HepG2 (cell line): ENCODE results near the gene ADAMTS17. TPM values are rescaled to one million over a fixed set of nuclear protein-coding genes. Genes with fewer than 3 reads are reported as not detected.

Experiments
- ATAC-seq: fragments of 200-7000 bp; cut with Tn5 transposase; 3 replicates; pipeline ENCODE4 v1.9.1; 2020; ENCODE audit warnings: mild to moderate bottlenecking, moderate library complexity
- BruUV-seq: library from RNA; stranded (reverse); fragments of 400-500 nt; replicated peaks from 2 replicates; lab custom pipeline; 2021; lab: Mats Ljungman, UMichigan
- CTCF ChIA-PET: fragments of 300-600 bp; formaldehyde crosslinking; extraction: SDS; loops from one replicate; lab custom pipeline; 2021; ENCODE audit warnings: low total read pairs, inconsistent platforms, low intra/inter-chr PET ratio; lab: Yijun Ruan, JAX
- POLR2A ChIA-PET: fragments of 350-600 bp; sonication (Branson Sonifier 250); formaldehyde crosslinking; loops from one replicate; lab custom pipeline; 2020; ENCODE audit warnings: antibody characterized with exemption, inconsistent platforms; lab: Yijun Ruan, JAX
- DNase-seq: peaks from one replicate; pipeline ENCODE4 v3.0.0-alpha.2; 2015; ENCODE audit warnings: low spot score
- FAIRE-seq: peaks from 3 replicates; lab custom pipeline; 2011; peaks lifted over from hg19 to GRCh38; lab: Jason Lieb, UNC
- H2AFZ ChIP-seq: one replicate; pipeline ENCODE4 v1.6.1; 2011; ENCODE audit warnings: low read length, inconsistent platforms
- H3K27ac ChIP-seq: fragments of 300-600 bp; 3 replicates; pipeline ENCODE4 v1.8.0; 2011; ENCODE audit warnings: mixed run types, mild to moderate bottlenecking, mixed read lengths, low read length, inconsistent platforms; ENCODE audit not compliant: insufficient read depth; ENCODE audit errors: extremely low read length
- H3K27me3 ChIP-seq, 2 experiments: fragments of 200-600 bp in 1 of 2; 2 replicates in 1 of 2; 3 replicates in 1 of 2; pipeline versions ENCODE4 v1.6.0 to v1.8.0; 2011; ENCODE audit warnings: low read length in 2 of 2, mild to moderate bottlenecking in 2 of 2, moderate library complexity in 2 of 2, inconsistent platforms in 1 of 2; ENCODE audit not compliant: insufficient read depth in 2 of 2, control insufficient read depth in 1 of 2
- H3K36me3 ChIP-seq, 2 experiments: fragments of 200-600 bp in 1 of 2; replicated peaks in 1 of 2; 2 replicates in 1 of 2; 3 replicates in 1 of 2; pipeline versions ENCODE4 v1.5.1 to v1.8.0; 2011; ENCODE audit warnings: low read length in 2 of 2, inconsistent platforms in 1 of 2; ENCODE audit not compliant: insufficient read depth in 2 of 2, control insufficient read depth in 1 of 2
- H3K4me1 ChIP-seq: 2 replicates; pipeline ENCODE4 v1.5.1; 2012; ENCODE audit warnings: low read length, inconsistent platforms; ENCODE audit not compliant: insufficient read depth
- H3K4me2 ChIP-seq: 2 replicates; pipeline ENCODE4 v1.6.0; 2011; ENCODE audit warnings: low read depth, low read length, inconsistent platforms
- H3K4me3 ChIP-seq, 3 experiments: fragments of 200-600 bp in 1 of 3; sonication (generic), shearing (Covaris generic) in 1 of 3; replicated peaks in 1 of 3; 2 replicates each; pipeline ENCODE4 v1.5.1; 2011 to 2016; ENCODE audit warnings: low read length in 3 of 3, inconsistent platforms in 2 of 3, low read depth in 2 of 3, mild to moderate bottlenecking in 2 of 3, control low read depth in 1 of 3, mixed read lengths in 1 of 3; ENCODE audit not compliant: insufficient read depth in 1 of 3
- H3K79me2 ChIP-seq: one replicate; pipeline ENCODE4 v1.6.1; 2011; ENCODE audit warnings: low read length, inconsistent platforms; ENCODE audit not compliant: insufficient read depth
- H3K9ac ChIP-seq: 2 replicates; pipeline ENCODE4 v1.6.0; 2011; ENCODE audit warnings: mild to moderate bottlenecking, low read depth, low read length, inconsistent platforms; ENCODE audit not compliant: insufficient read depth
- H3K9me3 ChIP-seq: 2 replicates; pipeline ENCODE4 v1.5.1; 2012; ENCODE audit warnings: mild to moderate bottlenecking, low read length
- H4K20me1 ChIP-seq: 2 replicates; pipeline ENCODE4 v1.6.0; 2011; ENCODE audit warnings: inconsistent platforms, mild to moderate bottlenecking, low read length, moderate library complexity; ENCODE audit not compliant: insufficient read depth
- HNF4G ChIP-seq, 2 experiments: sonication (generic) in 1 of 2; formaldehyde crosslinking in 1 of 2; IDR thresholded peaks; 2 replicates each; pipeline versions ENCODE4 v1.4.0 to v1.6.1; 2011 to 2020; ENCODE audit warnings: borderline replicate concordance in 2 of 2, low read depth in 2 of 2, mild to moderate bottlenecking in 2 of 2, low read length in 1 of 2, missing genetic modification reagents in 1 of 2, moderate library complexity in 1 of 2
- MAZ ChIP-seq, 2 experiments: sonication (generic) in 1 of 2; formaldehyde crosslinking in 1 of 2; IDR thresholded peaks; 2 replicates each; pipeline versions ENCODE4 v1.5.0 to v1.6.1; 2012 to 2020; ENCODE audit warnings: low read depth in 2 of 2, mild to moderate bottlenecking in 2 of 2, borderline replicate concordance in 1 of 2, improper control_type of control experiment in 1 of 2, low read length in 1 of 2, missing genetic modification reagents in 1 of 2, moderate library complexity in 1 of 2
- MXD3 ChIP-seq: IDR thresholded peaks from 2 replicates; pipeline ENCODE4 v1.6.1; 2016; ENCODE audit warnings: mild to moderate bottlenecking, missing biosample characterization, missing genetic modification reagents
- RBM39 ChIP-seq: fragments of 200-400 bp; formaldehyde crosslinking; IDR thresholded peaks from one replicate; pipeline ENCODE4 v1.6.1; 2018; ENCODE audit warnings: antibody characterized with exemption, mild to moderate bottlenecking, low read depth, low read length; ENCODE audit not compliant: poor library complexity, severe bottlenecking
- REPIN1 ChIP-seq: sonication (generic); formaldehyde crosslinking; IDR thresholded peaks from 2 replicates; pipeline ENCODE4 v1.8.0; 2022; ENCODE audit warnings: missing genetic modification reagents, low read depth, mild to moderate bottlenecking, borderline replicate concordance
- YEATS2 ChIP-seq: sonication (generic); formaldehyde crosslinking; IDR thresholded peaks from 2 replicates; pipeline ENCODE4 v1.4.0; 2020; ENCODE audit warnings: missing genetic modification reagents, borderline replicate concordance
- ZFYVE20 ChIP-seq: sonication (generic); formaldehyde crosslinking; IDR thresholded peaks from 2 replicates; pipeline ENCODE4 v1.8.0; 2023; ENCODE audit warnings: low read depth, mild to moderate bottlenecking, moderate library complexity, missing genetic modification reagents, borderline replicate concordance
- ZNF317 ChIP-seq: sonication (generic); formaldehyde crosslinking; IDR thresholded peaks from 2 replicates; pipeline ENCODE4 v1.5.0; 2020; ENCODE audit warnings: mild to moderate bottlenecking, missing genetic modification reagents
- WGBS: methylation state at CpG from one replicate; pipeline ENCODE4 v1.1.6; 2017; ENCODE audit warnings: low lambda C conversion rate; 5-methylcytosine and 5-hydroxymethylcytosine counted together
- in situ Hi-C: cut with HindIII; loops from 2 replicates; pipeline ENCODE4 v1.10.0; 2017; ENCODE audit warnings: low pct_unique_long_range_greater_than_20kb; ENCODE audit not compliant: extremely low pct_ligation_motif_present
- intact Hi-C: fragments of 100-400 bp; cut with micrococcal nuclease; formaldehyde crosslinking; loops from one replicate; pipeline ENCODE4 v1.10.0; 2022; ENCODE audit not compliant: unreplicated experiment
- polyA plus RNA-seq, 8 experiments: library from polyadenylated mRNA; depleted of rRNA in 3 of 8; stranded (reverse) in 7 of 8; unstranded in 1 of 8; fragments of >200 nt; fragmentation: Illumina TruSeq in 4 of 8; extraction: Trizol in 4 of 8; gene quantifications; 2 replicates each; pipeline versions ENCODE4 v1.2.1 to v1.2.3, GENCODE V29; 2011 to 2016; ENCODE audit warnings: low read depth in 4 of 8, missing spikeins in 1 of 8, mixed read lengths in 1 of 8; ENCODE audit not compliant: insufficient read depth in 1 of 8
- total RNA-seq, 5 experiments: library from RNA; depleted of rRNA; stranded (reverse); fragments of >200 nt; fragmentation: Illumina TruSeq; extraction: Trizol; gene quantifications; 2 replicates each; pipeline ENCODE4 v1.2.3, GENCODE V29; 2016; ENCODE audit warnings: low read depth in 1 of 5
- TF ChIP-seq, protein P1 (sequence below): sonication (generic); formaldehyde crosslinking; IDR thresholded peaks from 2 replicates; pipeline ENCODE4 v1.4.0; 2020; ENCODE audit warnings: missing genetic modification reagents, low read depth, mild to moderate bottlenecking, borderline replicate concordance
- TF ChIP-seq, protein P2 (sequence below), 2 experiments: fragments of 450-650 bp in 1 of 2; sonication (generic) in 1 of 2; formaldehyde crosslinking in 1 of 2; IDR thresholded peaks; 2 replicates each; pipeline versions ENCODE4 v1.6.1 to v1.8.0; 2016 to 2022; ENCODE audit warnings: antibody characterized with exemption in 1 of 2, mild to moderate bottlenecking in 1 of 2, missing genetic modification reagents in 1 of 2

ADAMTS17 gene
- total and polyA plus RNA-seq, 2 of the 13 experiments (the other 11 are each of a cell fraction or from before 2014, with no cell fraction given): 0.02 to 0.04 TPM

- no peak overlapping the region for H3K4me2 ChIP-seq
- no peak for ATAC-seq
- H3K36me3 ChIP-seq: no peaks in the 10 kb centered on the region
- no peaks in the 10 kb centered on the region for H3K9me3 ChIP-seq
- DNase-seq: no peak
- H3K9ac ChIP-seq: no peak overlapping the region
- WGBS: 50% methylated on average over 18 of the region's 19 CpGs
- POLR2A ChIA-PET: no interaction called here
- BruUV-seq: no TSS peak
- H3K27ac ChIP-seq: no peak overlapping the region
- no peaks in the 10 kb centered on the region for H4K20me1 ChIP-seq
- no peaks in the 10 kb centered on the region for H3K79me2 ChIP-seq
- peaks cover 1 to 13% of the 10 kb centered on the region in 2 experiments; a peak in 1 of 5 replicates for H3K27me3 ChIP-seq
- CTCF ChIA-PET: no interaction called here
- in situ Hi-C loops (no loop called here), intact Hi-C loops (no loop called here)
- H2AFZ ChIP-seq: no peak overlapping the region
- H3K4me1 ChIP-seq: no peaks in the 10 kb centered on the region
- H3K4me3 ChIP-seq: no peak overlapping the region
- FAIRE-seq: no peak
- TF ChIP-seq ZNF317 (CRISPR knock-in tag) (no peak), MXD3 (CRISPR knock-in tag) (no peak), YEATS2 (CRISPR knock-in tag) (no peak), RBM39 (no peak), HNF4G (IDR thresholded peaks at IDR 0.05; ENCODE audit: borderline replicate concordance, low read depth, low read length) (no peak), HNF4G (CRISPR knock-in tag; IDR thresholded peaks at IDR 0.05; ENCODE audit: borderline replicate concordance, low read depth) (no peak), ZFYVE20 (CRISPR knock-in tag) (no peak), MAZ (IDR thresholded peaks at IDR 0.05; ENCODE audit: borderline replicate concordance, low read depth, low read length) (no peak), MAZ (CRISPR knock-in tag; IDR thresholded peaks at IDR 0.05; ENCODE audit: low read depth) (no peak), REPIN1 (no peak)
- TF ChIP-seq, protein P1, sequence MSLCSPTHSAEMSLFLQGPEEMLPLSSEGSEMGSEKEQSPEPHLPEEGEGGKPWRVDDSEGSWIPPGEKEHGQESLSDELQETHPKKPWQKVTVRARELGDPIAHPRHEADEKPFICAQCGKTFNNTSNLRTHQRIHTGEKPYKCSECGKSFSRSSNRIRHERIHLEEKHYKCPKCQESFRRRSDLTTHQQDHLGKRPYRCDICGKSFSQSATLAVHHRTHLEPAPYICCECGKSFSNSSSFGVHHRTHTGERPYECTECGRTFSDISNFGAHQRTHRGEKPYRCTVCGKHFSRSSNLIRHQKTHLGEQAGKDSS (CRISPR knock-in tag): no peak
- TF ChIP-seq, protein P2, sequence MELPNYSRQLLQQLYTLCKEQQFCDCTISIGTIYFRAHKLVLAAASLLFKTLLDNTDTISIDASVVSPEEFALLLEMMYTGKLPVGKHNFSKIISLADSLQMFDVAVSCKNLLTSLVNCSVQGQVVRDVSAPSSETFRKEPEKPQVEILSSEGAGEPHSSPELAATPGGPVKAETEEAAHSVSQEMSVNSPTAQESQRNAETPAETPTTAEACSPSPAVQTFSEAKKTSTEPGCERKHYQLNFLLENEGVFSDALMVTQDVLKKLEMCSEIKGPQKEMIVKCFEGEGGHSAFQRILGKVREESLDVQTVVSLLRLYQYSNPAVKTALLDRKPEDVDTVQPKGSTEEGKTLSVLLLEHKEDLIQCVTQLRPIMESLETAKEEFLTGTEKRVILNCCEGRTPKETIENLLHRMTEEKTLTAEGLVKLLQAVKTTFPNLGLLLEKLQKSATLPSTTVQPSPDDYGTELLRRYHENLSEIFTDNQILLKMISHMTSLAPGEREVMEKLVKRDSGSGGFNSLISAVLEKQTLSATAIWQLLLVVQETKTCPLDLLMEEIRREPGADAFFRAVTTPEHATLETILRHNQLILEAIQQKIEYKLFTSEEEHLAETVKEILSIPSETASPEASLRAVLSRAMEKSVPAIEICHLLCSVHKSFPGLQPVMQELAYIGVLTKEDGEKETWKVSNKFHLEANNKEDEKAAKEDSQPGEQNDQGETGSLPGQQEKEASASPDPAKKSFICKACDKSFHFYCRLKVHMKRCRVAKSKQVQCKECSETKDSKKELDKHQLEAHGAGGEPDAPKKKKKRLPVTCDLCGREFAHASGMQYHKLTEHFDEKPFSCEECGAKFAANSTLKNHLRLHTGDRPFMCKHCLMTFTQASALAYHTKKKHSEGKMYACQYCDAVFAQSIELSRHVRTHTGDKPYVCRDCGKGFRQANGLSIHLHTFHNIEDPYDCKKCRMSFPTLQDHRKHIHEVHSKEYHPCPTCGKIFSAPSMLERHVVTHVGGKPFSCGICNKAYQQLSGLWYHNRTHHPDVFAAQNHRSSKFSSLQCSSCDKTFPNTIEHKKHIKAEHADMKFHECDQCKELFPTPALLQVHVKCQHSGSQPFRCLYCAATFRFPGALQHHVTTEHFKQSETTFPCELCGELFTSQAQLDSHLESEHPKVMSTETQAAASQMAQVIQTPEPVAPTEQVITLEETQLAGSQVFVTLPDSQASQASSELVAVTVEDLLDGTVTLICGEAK (IDR thresholded peaks at IDR 0.05): no peak
- TF ChIP-seq, protein P2 (CRISPR knock-in tag; IDR thresholded peaks at IDR 0.05): no peak
Measured at GRCh38 chr15:100050877-100051786, 290.6 kb downstream of the ADAMTS17 start.
